Gastroesophageal sphincter (tissue), 3 donors: ENCODE data around the gene AKR1C3.

ENCODE experiments used
- CTCF ChIP-seq, 4 experiments: fragments of 200-600 bp in 2 of 4; fragments of 450-650 bp in 2 of 4; sonication (generic) in 1 of 4; IDR thresholded peaks; one replicate each; pipeline ENCODE4 v1.5.1; 2017 to 2019; ENCODE audit warnings: antibody characterized with exemption in 4 of 4, mild to moderate bottlenecking in 2 of 4, moderate library complexity in 2 of 4
- EP300 ChIP-seq: sonication (generic); formaldehyde crosslinking; IDR thresholded peaks from one replicate; pipeline ENCODE4 v1.6.1; 2017; ENCODE audit warnings: antibody characterized with exemption, mild to moderate bottlenecking
- POLR2A ChIP-seq, 2 donors: fragments of 450-650 bp; IDR thresholded peaks; one replicate each; pipeline ENCODE4 v1.6.1; 2017; ENCODE audit warnings: antibody characterized with exemption in 2 of 2, mild to moderate bottlenecking in 2 of 2, moderate library complexity in 1 of 2

GRCh38 chr10:5079836-5080235, 14.4 kb upstream of the AKR1C3 start:
- TF ChIP-seq CTCF (IDR thresholded peaks at IDR 0.05) = no peak
- no peak for TF ChIP-seq POLR2A (IDR thresholded peaks at IDR 0.05)
- TF ChIP-seq EP300 = no peak
